ENCODE results near the gene GSK3B.

DNA sequence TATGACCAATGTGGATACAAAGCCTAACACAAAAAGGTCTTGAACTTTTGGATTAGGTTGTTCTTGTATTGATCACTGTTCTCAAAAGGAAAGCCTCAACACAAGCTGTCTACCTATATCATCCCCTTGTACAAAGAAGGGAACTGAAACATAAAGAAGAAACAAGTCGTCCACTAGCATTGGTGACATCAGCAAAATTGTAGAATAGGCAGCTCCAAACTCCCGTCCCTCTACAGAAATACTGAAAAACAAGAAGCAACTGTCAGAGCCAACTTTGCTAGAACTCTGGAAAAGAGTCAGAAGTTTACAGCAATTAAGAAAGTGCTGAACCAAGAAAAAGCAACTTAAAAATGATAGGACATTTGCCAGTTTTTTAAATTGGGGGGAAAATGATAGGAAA lies 319.8 kb downstream of the GSK3B start:
- TF ChIP-seq POLR2A (IDR thresholded peaks at IDR 0.05): no peak
- TF ChIP-seq, protein P1, sequence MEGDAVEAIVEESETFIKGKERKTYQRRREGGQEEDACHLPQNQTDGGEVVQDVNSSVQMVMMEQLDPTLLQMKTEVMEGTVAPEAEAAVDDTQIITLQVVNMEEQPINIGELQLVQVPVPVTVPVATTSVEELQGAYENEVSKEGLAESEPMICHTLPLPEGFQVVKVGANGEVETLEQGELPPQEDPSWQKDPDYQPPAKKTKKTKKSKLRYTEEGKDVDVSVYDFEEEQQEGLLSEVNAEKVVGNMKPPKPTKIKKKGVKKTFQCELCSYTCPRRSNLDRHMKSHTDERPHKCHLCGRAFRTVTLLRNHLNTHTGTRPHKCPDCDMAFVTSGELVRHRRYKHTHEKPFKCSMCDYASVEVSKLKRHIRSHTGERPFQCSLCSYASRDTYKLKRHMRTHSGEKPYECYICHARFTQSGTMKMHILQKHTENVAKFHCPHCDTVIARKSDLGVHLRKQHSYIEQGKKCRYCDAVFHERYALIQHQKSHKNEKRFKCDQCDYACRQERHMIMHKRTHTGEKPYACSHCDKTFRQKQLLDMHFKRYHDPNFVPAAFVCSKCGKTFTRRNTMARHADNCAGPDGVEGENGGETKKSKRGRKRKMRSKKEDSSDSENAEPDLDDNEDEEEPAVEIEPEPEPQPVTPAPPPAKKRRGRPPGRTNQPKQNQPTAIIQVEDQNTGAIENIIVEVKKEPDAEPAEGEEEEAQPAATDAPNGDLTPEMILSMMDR (IDR thresholded peaks at IDR 0.05): no peak
